Measurements from ENCODE around the gene EVC2. TPM values are rescaled to one million over a fixed set of nuclear protein-coding genes. Genes with fewer than 3 reads are reported as not detected.

Gene EVC2
- total RNA-seq, 3 donors from 2014 or later = 16.0 to 19.5 (median 17.7) TPM

DNA sequence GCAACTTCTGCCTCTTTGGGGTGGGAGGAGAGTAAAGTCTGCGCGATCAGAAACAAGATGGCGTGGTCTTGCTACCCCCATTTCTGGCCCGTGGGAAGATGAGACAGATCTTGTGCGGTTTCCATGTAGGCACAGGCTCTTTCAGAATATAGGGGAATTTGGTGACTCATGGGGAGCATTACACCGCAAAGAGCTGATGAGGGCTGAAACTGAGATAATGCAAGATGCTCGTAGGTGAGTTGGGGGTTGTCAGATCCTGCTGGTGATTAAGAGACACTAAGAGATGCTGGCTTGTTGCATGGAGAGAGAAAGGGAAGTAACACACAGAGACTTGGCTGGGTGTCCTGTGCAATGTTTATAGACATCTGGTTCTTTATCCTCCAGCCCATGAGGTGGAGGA, 4.2 kb upstream of the EVC2 start:
- Histone ChIP-seq H3K4me3 (peak overlapping the region in 2 of 3 donors; percentile 63 to 85), H3K4me1 (peaks cover 0 to 8% of the 10 kb centered on the region in 2 donors), H3K9me3 (peaks cover 5 to 6% of the 10 kb centered on the region in 2 donors), H3K27me3 (no peaks in the 10 kb centered on the region), H3K27ac (peak overlapping the region in 1 of 2 donors; percentile 87), H3K36me3 (no peaks in the 10 kb centered on the region)
- intact Hi-C loops (cut with DNase I; ENCODE audit: low total_unique reads) = no loop called here
- no peak for TF ChIP-seq POLR2A (IDR thresholded peaks at IDR 0.05)
- TF ChIP-seq, protein P1, sequence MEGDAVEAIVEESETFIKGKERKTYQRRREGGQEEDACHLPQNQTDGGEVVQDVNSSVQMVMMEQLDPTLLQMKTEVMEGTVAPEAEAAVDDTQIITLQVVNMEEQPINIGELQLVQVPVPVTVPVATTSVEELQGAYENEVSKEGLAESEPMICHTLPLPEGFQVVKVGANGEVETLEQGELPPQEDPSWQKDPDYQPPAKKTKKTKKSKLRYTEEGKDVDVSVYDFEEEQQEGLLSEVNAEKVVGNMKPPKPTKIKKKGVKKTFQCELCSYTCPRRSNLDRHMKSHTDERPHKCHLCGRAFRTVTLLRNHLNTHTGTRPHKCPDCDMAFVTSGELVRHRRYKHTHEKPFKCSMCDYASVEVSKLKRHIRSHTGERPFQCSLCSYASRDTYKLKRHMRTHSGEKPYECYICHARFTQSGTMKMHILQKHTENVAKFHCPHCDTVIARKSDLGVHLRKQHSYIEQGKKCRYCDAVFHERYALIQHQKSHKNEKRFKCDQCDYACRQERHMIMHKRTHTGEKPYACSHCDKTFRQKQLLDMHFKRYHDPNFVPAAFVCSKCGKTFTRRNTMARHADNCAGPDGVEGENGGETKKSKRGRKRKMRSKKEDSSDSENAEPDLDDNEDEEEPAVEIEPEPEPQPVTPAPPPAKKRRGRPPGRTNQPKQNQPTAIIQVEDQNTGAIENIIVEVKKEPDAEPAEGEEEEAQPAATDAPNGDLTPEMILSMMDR (IDR thresholded peaks at IDR 0.05) = no peak
- no peak for TF ChIP-seq POLR2AphosphoS5 (IDR thresholded peaks at IDR 0.05)
- no peak for DNase-seq (ENCODE audit: low spot score in 2 of 2)

DNA sequence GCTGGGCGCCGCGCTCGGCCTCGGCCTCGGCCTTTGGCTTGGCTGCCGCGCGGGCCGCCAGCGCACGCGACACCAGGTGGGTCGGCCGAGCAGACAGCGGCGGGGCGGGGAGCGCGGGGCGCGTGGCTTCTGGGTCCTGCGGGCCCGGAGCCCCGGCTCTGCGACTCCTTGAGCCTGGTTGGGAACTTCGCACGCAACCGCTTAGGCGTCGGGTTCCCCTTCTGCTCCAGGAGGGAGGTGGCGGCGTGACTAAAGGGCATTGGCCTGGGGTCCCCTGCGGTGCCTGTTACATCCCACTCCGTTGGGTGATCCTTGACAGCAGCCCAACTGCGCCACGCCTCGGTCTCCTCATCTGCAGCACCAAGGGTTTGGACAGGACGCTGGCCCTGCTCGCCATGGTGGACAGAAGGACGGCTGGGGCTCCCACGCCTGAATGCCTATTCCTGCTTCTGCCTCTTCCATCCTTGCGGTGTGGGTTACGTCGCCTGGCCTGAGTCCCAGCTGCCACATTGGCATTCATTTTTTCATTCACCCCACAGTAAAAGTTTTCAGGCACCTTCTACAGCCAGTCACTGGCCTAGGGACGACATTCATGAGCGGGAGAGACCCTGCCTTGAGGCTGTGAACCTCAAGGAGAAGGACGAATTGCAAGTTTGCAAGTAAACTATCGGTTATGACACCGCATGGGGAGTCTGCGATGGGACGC, 3.3 kb upstream of the EVC2 start:
- DNase-seq (ENCODE audit: low spot score in 2 of 2) = no peak
- intact Hi-C loops (cut with DNase I; ENCODE audit: low total_unique reads) = no loop called here
- Histone ChIP-seq H3K27me3 (no peaks in the 10 kb centered on the region), H3K4me3 (peak overlapping the region; percentile 49 to 85 (median 63)), H3K4me1 (peaks cover 6 to 8% of the 10 kb centered on the region in 2 donors), H3K36me3 (no peaks in the 10 kb centered on the region), H3K9me3 (peaks cover 5 to 6% of the 10 kb centered on the region in 2 donors), H3K27ac (peak overlapping the region in 1 of 2 donors; percentile 87)
- TF ChIP-seq POLR2A (IDR thresholded peaks at IDR 0.05) (no peak), POLR2AphosphoS5 (IDR thresholded peaks at IDR 0.05) (no peak)
- TF ChIP-seq, protein P1 (IDR thresholded peaks at IDR 0.05) = no peak

DNA sequence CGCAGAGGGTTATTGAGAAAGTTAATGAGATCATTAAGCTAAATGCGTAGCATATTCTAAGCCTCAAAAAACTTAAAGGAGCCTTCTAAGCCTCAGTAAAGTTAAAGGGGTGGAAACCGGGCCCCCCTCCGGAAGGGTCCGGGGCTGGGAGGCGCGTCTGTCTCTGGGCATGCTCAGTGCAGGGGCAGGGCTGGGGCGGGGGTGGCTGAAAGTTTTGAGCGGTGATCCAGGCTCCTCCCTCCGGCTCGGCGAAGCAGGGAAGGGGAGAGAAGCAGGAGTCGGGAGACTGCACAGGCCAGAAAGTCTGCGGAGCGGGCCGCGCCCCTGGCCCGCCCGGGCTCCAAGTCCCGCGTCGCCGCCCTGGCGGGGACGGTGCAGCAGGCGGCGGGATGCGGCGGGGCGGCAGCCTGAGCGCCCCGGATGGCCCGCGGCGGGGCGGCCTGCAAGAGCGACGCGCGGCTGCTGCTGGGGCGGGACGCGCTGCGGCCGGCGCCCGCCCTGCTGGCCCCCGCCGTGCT, 2.7 kb upstream of the EVC2 start, which contains the start of gene EVC:
Gene EVC (plus strand): TSS at position 241 of the 518 bp plus-strand sequence. CDS start 180 bp downstream, at position 421.
- H3K27me3 ChIP-seq = no peaks in the 10 kb centered on the region
- H3K36me3 ChIP-seq = no peaks in the 10 kb centered on the region
- no peak for TF ChIP-seq POLR2AphosphoS5 (IDR thresholded peaks at IDR 0.05)
- TF ChIP-seq POLR2A (IDR thresholded peaks at IDR 0.05) = no peak
- TF ChIP-seq, protein P1 (IDR thresholded peaks at IDR 0.05) = no peak
- H3K9me3 ChIP-seq = peaks cover 5 to 6% of the 10 kb centered on the region in 2 donors
- peak; percentile 60 to 75 for DNase-seq (ENCODE audit: low spot score in 2 of 2)
- intact Hi-C loops (cut with DNase I; ENCODE audit: low total_unique reads) = no loop called here
- peak within 1 kb of the TSS; percentile 84 to 87 for H3K27ac ChIP-seq
- H3K4me1 ChIP-seq = peaks cover 6 to 8% of the 10 kb centered on the region in 2 donors
- H3K4me3 ChIP-seq = peak within 1 kb of the TSS; percentile 49 to 85 (median 63)

DNA sequence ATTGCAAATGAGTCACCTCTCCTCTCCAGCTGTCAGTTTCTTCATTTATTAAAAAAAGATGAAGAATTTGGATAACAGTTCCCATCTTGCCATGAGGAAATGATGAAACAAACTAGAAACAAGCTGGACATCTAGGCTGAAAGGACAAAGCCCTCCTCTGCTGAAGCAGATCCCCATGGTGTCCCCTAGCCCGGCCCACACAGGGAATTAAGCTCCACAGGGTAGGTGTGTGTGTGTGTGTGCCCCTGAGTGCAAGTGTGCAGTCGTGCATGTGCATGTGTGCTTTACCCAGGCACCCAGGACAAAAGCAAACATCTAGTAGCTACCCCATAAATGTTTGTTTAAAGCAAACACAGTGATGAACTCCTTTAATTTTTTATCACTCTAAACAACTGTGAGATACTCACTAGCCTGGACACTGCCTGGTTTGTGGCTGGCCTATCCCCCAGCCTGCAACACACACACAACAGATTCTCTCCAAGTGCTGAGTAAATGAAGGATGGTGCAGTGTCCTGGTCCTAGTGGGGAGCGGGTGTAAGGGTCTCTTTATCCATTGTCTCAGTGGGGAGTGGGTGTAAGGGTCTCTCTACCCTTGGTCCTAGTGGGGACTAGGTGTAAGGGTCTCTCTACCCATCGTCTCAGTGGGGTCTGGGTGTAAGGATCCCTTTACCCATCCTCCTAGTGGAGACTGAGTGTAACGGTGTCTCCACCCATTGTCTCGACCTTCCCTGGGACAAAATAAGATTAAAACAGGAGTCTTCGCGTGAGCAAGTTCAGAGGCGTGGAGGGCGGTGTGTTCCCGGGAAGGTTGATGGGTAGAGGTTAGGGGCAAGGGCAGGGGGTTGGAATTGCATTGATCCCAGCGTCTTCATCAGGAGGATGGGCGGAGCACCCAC, 2.0 kb upstream of the EVC2 start:
- no peak for DNase-seq (ENCODE audit: low spot score in 2 of 2)
- Histone ChIP-seq H3K27me3 (no peaks in the 10 kb centered on the region), H3K27ac (peak overlapping the region; percentile 84 to 87), H3K4me3 (peak overlapping the region; percentile 49 to 85 (median 63)), H3K4me1 (peaks cover 6 to 8% of the 10 kb centered on the region in 2 donors), H3K9me3 (peaks cover 4 to 5% of the 10 kb centered on the region in 2 donors), H3K36me3 (no peaks in the 10 kb centered on the region)
- intact Hi-C loops (cut with DNase I; ENCODE audit: low total_unique reads) = no loop called here
- TF ChIP-seq, protein P1 (IDR thresholded peaks at IDR 0.05) = peak; percentile 36 to 42 (median 41)
- TF ChIP-seq POLR2A (IDR thresholded peaks at IDR 0.05) (no peak), POLR2AphosphoS5 (IDR thresholded peaks at IDR 0.05) (no peak)
